Keratinocyte (primary cell): ENCODE measurements around the gene GINS1. TPM values are rescaled to one million over a fixed set of nuclear protein-coding genes. Genes with fewer than 3 reads are reported as not detected.

Experiments used
- DNase-seq: peaks from one replicate; pipeline ENCODE4 v3.0.0-alpha.2; 2011; ENCODE audit warnings: low read depth, missing footprints, low spot score
- FAIRE-seq: peaks from 2 replicates; lab custom pipeline; 2011; peaks lifted over from hg19 to GRCh38; lab: Jason Lieb, UNC
- H2AFZ ChIP-seq: 2 replicates; pipeline ENCODE4 v1.6.0; 2012; ENCODE audit warnings: low read length, control low read depth, inconsistent platforms; ENCODE audit not compliant: control insufficient read depth
- H3K27ac ChIP-seq: 2 replicates; pipeline ENCODE4 v1.5.1; 2011; ENCODE audit warnings: low read length; ENCODE audit not compliant: control insufficient read depth, insufficient read depth
- H3K27me3 ChIP-seq: 3 replicates; pipeline ENCODE4 v1.6.0; 2011; ENCODE audit warnings: low read length; ENCODE audit not compliant: control insufficient read depth, insufficient read depth; ENCODE audit errors: extremely low read depth
- H3K36me3 ChIP-seq, 2 experiments: 2 replicates in 1 of 2; 3 replicates in 1 of 2; pipeline ENCODE4 v1.5.1; 2011; ENCODE audit warnings: low read length in 2 of 2, mild to moderate bottlenecking in 1 of 2; ENCODE audit not compliant: control insufficient read depth in 2 of 2, insufficient read depth in 2 of 2; ENCODE audit errors: extremely low read depth in 1 of 2
- H3K4me1 ChIP-seq: 3 replicates; pipeline ENCODE4 v1.5.1; 2011; ENCODE audit warnings: low read length; ENCODE audit not compliant: control insufficient read depth, insufficient read depth; ENCODE audit errors: extremely low read depth
- H3K4me2 ChIP-seq: 3 replicates; pipeline ENCODE4 v1.6.0; 2011; ENCODE audit warnings: low read depth, low read length; ENCODE audit not compliant: control insufficient read depth, insufficient read depth; ENCODE audit errors: extremely low read depth
- H3K4me3 ChIP-seq, 3 experiments: fragments of 200-600 bp in 1 of 3; sonication (generic) in 1 of 3; 2 replicates in 2 of 3; 3 replicates in 1 of 3; pipeline ENCODE4 v1.5.1; 2011 to 2016; ENCODE audit warnings: low read length in 3 of 3, mild to moderate bottlenecking in 3 of 3, control low read depth in 2 of 3, inconsistent platforms in 1 of 3, low read depth in 1 of 3, mixed read lengths in 1 of 3, mixed run types in 1 of 3, moderate library complexity in 1 of 3; ENCODE audit not compliant: control insufficient read depth in 2 of 3, insufficient read depth in 2 of 3; ENCODE audit errors: extremely low read depth in 1 of 3
- H3K79me2 ChIP-seq: 2 replicates; pipeline ENCODE4 v1.6.0; 2012; ENCODE audit warnings: low read length; ENCODE audit not compliant: control insufficient read depth, insufficient read depth
- H3K9ac ChIP-seq: 3 replicates; pipeline ENCODE4 v1.6.0; 2011; ENCODE audit warnings: low read length; ENCODE audit not compliant: control insufficient read depth, insufficient read depth; ENCODE audit errors: extremely low read depth
- H3K9me1 ChIP-seq: 3 replicates; pipeline ENCODE4 v1.6.0; 2011; ENCODE audit warnings: low read length; ENCODE audit not compliant: control insufficient read depth, insufficient read depth; ENCODE audit errors: extremely low read depth
- H3K9me3 ChIP-seq: 2 replicates; pipeline ENCODE4 v1.5.1; 2012; ENCODE audit warnings: low read depth, low read length; ENCODE audit not compliant: control insufficient read depth
- H4K20me1 ChIP-seq: 3 replicates; pipeline ENCODE4 v1.6.0; 2011; ENCODE audit warnings: low read length; ENCODE audit not compliant: control insufficient read depth, insufficient read depth; ENCODE audit errors: extremely low read depth
- CTCF ChIP-seq, 3 experiments: IDR thresholded peaks in 1 of 3; conservative IDR thresholded peaks in 1 of 3; optimal IDR thresholded peaks in 1 of 3; 2 replicates in 2 of 3; 3 replicates in 1 of 3; pipeline versions ENCODE3 to v1.5.1; 2011; ENCODE audit warnings: low read length in 3 of 3, mild to moderate bottlenecking in 3 of 3, moderate library complexity in 2 of 3, control low read depth in 1 of 3, inconsistent platforms in 1 of 3; ENCODE audit not compliant: insufficient read depth in 2 of 3; ENCODE audit errors: extremely low read depth in 1 of 3
- EZH2 ChIP-seq: IDR thresholded peaks from one replicate; pipeline ENCODE4 v1.6.1; 2012; ENCODE audit warnings: inconsistent platforms, mild to moderate bottlenecking, low read length, moderate library complexity
- dilution Hi-C: fragments of 300-500 bp; cut with MboI; formaldehyde crosslinking; loops from one replicate; pipeline ENCODE4 v1.7.0; 2020; ENCODE audit warnings: low sequenced_read_pairs; ENCODE audit not compliant: extremely low pct_ligation_motif_present
- polyA plus RNA-seq, 5 experiments: library from polyadenylated mRNA; depleted of rRNA in 3 of 5; stranded (reverse) in 3 of 5; stranded (forward) in 1 of 5; unstranded in 1 of 5; fragments of >200 nt; gene quantifications; 1 replicate in 1 of 5; 2 replicates in 3 of 5; 3 replicates in 1 of 5; pipeline versions ENCODE4 v1.2.1 to v1.2.3, GENCODE V29; 2011 to 2012; ENCODE audit warnings: missing spikeins in 2 of 5, low read depth in 1 of 5, low replicate concordance in 1 of 5

GINS1 gene
- polyA plus RNA-seq, 1 donor (not counting 4 experiments of a cell fraction or from before 2014, with no cell fraction given), result 12.5 TPM

GRCh38 chr20:25464501-25465242 lies 57.2 kb downstream of the GINS1 start:
- no peak overlapping the region for H3K9ac ChIP-seq
- no peaks in the 10 kb centered on the region for H3K9me1 ChIP-seq
- no peaks in the 10 kb centered on the region for H4K20me1 ChIP-seq
- H3K4me1 ChIP-seq, result no peaks in the 10 kb centered on the region
- dilution Hi-C loops, result no loop called here
- DNase-seq (no peak), FAIRE-seq (no peak)
- H2AFZ ChIP-seq, result no peak overlapping the region
- no peaks in the 10 kb centered on the region for H3K9me3 ChIP-seq
- no peaks in the 10 kb centered on the region for H3K36me3 ChIP-seq
- H3K4me3 ChIP-seq, result no peak overlapping the region
- H3K4me2 ChIP-seq, result no peak overlapping the region
- no peaks in the 10 kb centered on the region for H3K27me3 ChIP-seq
- TF ChIP-seq CTCF (optimal IDR thresholded peaks at IDR 0.05 in 1 of 3, IDR thresholded peaks at IDR 0.05 in 1 of 3, conservative IDR thresholded peaks at IDR 0.05 in 1 of 3; ENCODE audit: extremely low read depth in 1 of 3, insufficient read depth in 2 of 3, low read length in 3 of 3), result no peak
- TF ChIP-seq EZH2, result no peak
- no peak overlapping the region for H3K27ac ChIP-seq
- no peaks in the 10 kb centered on the region for H3K79me2 ChIP-seq

- FAIRE-seq (no peak), DNase-seq (no peak)
- Histone ChIP-seq H3K4me3 (no peak overlapping the region), H3K4me2 (no peak overlapping the region), H3K27ac (no peak overlapping the region), H3K9me3 (no peaks in the 10 kb centered on the region), H3K9me1 (no peaks in the 10 kb centered on the region), H3K27me3 (no peaks in the 10 kb centered on the region), H3K79me2 (no peaks in the 10 kb centered on the region), H3K9ac (no peak overlapping the region), H4K20me1 (no peaks in the 10 kb centered on the region), H2AFZ (no peak overlapping the region), H3K36me3 (no peaks in the 10 kb centered on the region), H3K4me1 (no peaks in the 10 kb centered on the region)
- dilution Hi-C loops, result no loop called here
- TF ChIP-seq EZH2, result no peak
- no peak for TF ChIP-seq CTCF (optimal IDR thresholded peaks at IDR 0.05 in 1 of 3, IDR thresholded peaks at IDR 0.05 in 1 of 3, conservative IDR thresholded peaks at IDR 0.05 in 1 of 3; ENCODE audit: extremely low read depth in 1 of 3, insufficient read depth in 2 of 3, low read length in 3 of 3)
These were observed 58.0 kb downstream of the GINS1 start for GRCh38 chr20:25465243-25466135.
